Neural progenitor cell (in vitro differentiated cells): ENCODE data around the gene ATG9A.

Source experiments
- CTCF ChIP-seq: fragments of 200-600 bp; sonication (generic); IDR thresholded peaks from 2 replicates; pipeline ENCODE4 v1.5.1; 2017; ENCODE audit warnings: antibody characterized with exemption, mild to moderate bottlenecking
- EZH2 ChIP-seq: fragments of 200-600 bp; sonication (generic); IDR thresholded peaks from 2 replicates; pipeline ENCODE4 v1.6.1; 2017; ENCODE audit warnings: antibody characterized with exemption, mild to moderate bottlenecking, moderate library complexity

- TF ChIP-seq CTCF (no peak), EZH2 (no peak)
Measured at GRCh38 chr2:219181531-219181930, 47.9 kb downstream of the ATG9A start.
